ENCODE data around the gene C1orf116.

C1orf116 gene

GRCh38 chr1:207054491-207054890, 21.9 kb upstream of the C1orf116 start:
- DNase-seq (ENCODE audit: low read depth) = no peak
- no peak overlapping the region for H3K4me3 ChIP-seq (ENCODE audit: low read length)
- no peak for TF ChIP-seq CTCF (conservative IDR thresholded peaks at IDR 0.05; ENCODE audit: low read depth, low read length)

GRCh38 chr1:207052911-207053769, 20.6 kb upstream of the C1orf116 start, which contains the start of gene PFKFB2:
PFKFB2 (plus strand) TSS chr1:207053275; CDS start chr1:207054718, 1,443 bp downstream.
- peak; percentile 1 for TF ChIP-seq CTCF (conservative IDR thresholded peaks at IDR 0.05; ENCODE audit: low read depth, low read length)

GRCh38 chr1:207051191-207051943, 18.8 kb upstream of the C1orf116 start, which contains the start of gene YOD1:
YOD1 (minus strand) TSS chr1:207051208; CDS start chr1:207051030, 178 bp downstream.
- no peak for TF ChIP-seq CTCF (conservative IDR thresholded peaks at IDR 0.05; ENCODE audit: low read depth, low read length)
- peak within 1 kb of the TSS; percentile 98 for H3K4me3 ChIP-seq (ENCODE audit: low read length)
- peak; percentile 95 for DNase-seq (ENCODE audit: low read depth)

More at GRCh38 chr1:207052911-207053769, 20.6 kb upstream of the C1orf116 start, which contains the start of gene PFKFB2:
- peak within 1 kb of the TSS; percentile 84 for H3K4me3 ChIP-seq (ENCODE audit: low read length)
- DNase-seq (ENCODE audit: low read depth) = peak; percentile 99

- peak overlapping the region; percentile 98 for H3K4me3 ChIP-seq (ENCODE audit: low read length)
- TF ChIP-seq CTCF (conservative IDR thresholded peaks at IDR 0.05; ENCODE audit: low read depth, low read length) = no peak
- peak; percentile 71 for DNase-seq (ENCODE audit: low read depth)
Measured at GRCh38 chr1:207050480-207051190, 18.1 kb upstream of the C1orf116 start.

- H3K4me3 ChIP-seq (ENCODE audit: low read length) = peak overlapping the region; percentile 98
- DNase-seq (ENCODE audit: low read depth) = no peak
- peak; percentile 86 for TF ChIP-seq CTCF (conservative IDR thresholded peaks at IDR 0.05; ENCODE audit: low read depth, low read length)
Measured at GRCh38 chr1:207049974-207050391, 17.4 kb upstream of the C1orf116 start.

- TF ChIP-seq CTCF (conservative IDR thresholded peaks at IDR 0.05; ENCODE audit: low read depth, low read length) = no peak
- no peak for DNase-seq (ENCODE audit: low read depth)
- peak overlapping the region; percentile 98 for H3K4me3 ChIP-seq (ENCODE audit: low read length)
Measured at GRCh38 chr1:207049514-207049913, 17.0 kb upstream of the C1orf116 start.

All from retinal pigment epithelial cell (primary cell).